ENCODE measurements around the gene PHETA1. TPM values are rescaled to one million over a fixed set of nuclear protein-coding genes. Genes with fewer than 3 reads are reported as not detected.

PHETA1 gene
- polyA plus RNA-seq, 1 donor from 2014 or later = 25.4 TPM

GRCh38 chr12:111347891-111348644 lies 20.8 kb downstream of the PHETA1 start:
- Histone ChIP-seq H2AFZ (ENCODE audit: low read depth, low read length) (no peak overlapping the region), H3K27ac (ENCODE audit: low read length) (no peak overlapping the region), H3K36me3 (ENCODE audit: insufficient read depth, low read length) (no peaks in the 10 kb centered on the region), H3K9me3 (ENCODE audit: low read length) (peaks cover 4% of the 10 kb centered on the region), H3F3A (ENCODE audit: insufficient read depth, low read length, poor library complexity, severe bottlenecking) (no peaks in the 10 kb centered on the region), H3K4me3 (ENCODE audit: low read length) (no peak overlapping the region), H3K4me2 (ENCODE audit: low read length) (no peak overlapping the region), H3K79me2 (replicated peaks; ENCODE audit: insufficient read depth, low read length) (no peaks in the 10 kb centered on the region), H3K9me2 (ENCODE audit: insufficient read depth, low read length) (no peaks in the 10 kb centered on the region), H4K20me1 (ENCODE audit: insufficient read depth) (no peaks in the 10 kb centered on the region), H3K9ac (ENCODE audit: low read length) (no peak overlapping the region), H3K27me3 (ENCODE audit: insufficient read depth, low read depth, low read length) (no peaks in the 10 kb centered on the region)
- no peak for TF ChIP-seq CTCF (IDR thresholded peaks at IDR 0.05; ENCODE audit: poor library complexity, severe bottlenecking)
- no peak for TF ChIP-seq POLR2AphosphoS5 (IDR thresholded peaks at IDR 0.05)

- TF ChIP-seq TAF1 (IDR thresholded peaks at IDR 0.05; ENCODE audit: low read depth) (no peak), EP300 (conservative IDR thresholded peaks at IDR 0.05; ENCODE audit: poor library complexity, severe bottlenecking) (no peak), MXI1 (conservative IDR thresholded peaks at IDR 0.05; ENCODE audit: poor library complexity, severe bottlenecking) (no peak), REST (IDR thresholded peaks at IDR 0.05; ENCODE audit: borderline replicate concordance) (no peak), EZH2 (IDR thresholded peaks at IDR 0.05; ENCODE audit: borderline replicate concordance, insufficient read depth, low read length, poor library complexity, severe bottlenecking) (no peak), RAD21 (conservative IDR thresholded peaks at IDR 0.05) (no peak), CTCF (IDR thresholded peaks at IDR 0.05; ENCODE audit: poor library complexity, severe bottlenecking) (no peak), POLR2AphosphoS5 (IDR thresholded peaks at IDR 0.05) (no peak), SMC3 (conservative IDR thresholded peaks at IDR 0.05; ENCODE audit: poor library complexity) (no peak)
- Histone ChIP-seq H2AFZ (ENCODE audit: low read depth, low read length) (no peak overlapping the region), H3K4me3 (ENCODE audit: low read length) (no peak overlapping the region), H3K9ac (ENCODE audit: low read length) (no peak overlapping the region), H3K36me3 (ENCODE audit: insufficient read depth, low read length) (no peaks in the 10 kb centered on the region), H3F3A (ENCODE audit: insufficient read depth, low read length, poor library complexity, severe bottlenecking) (no peaks in the 10 kb centered on the region), H3K9me2 (ENCODE audit: insufficient read depth, low read length) (no peaks in the 10 kb centered on the region), H4K20me1 (ENCODE audit: insufficient read depth) (no peaks in the 10 kb centered on the region), H3K79me2 (replicated peaks; ENCODE audit: insufficient read depth, low read length) (no peaks in the 10 kb centered on the region), H3K27ac (ENCODE audit: low read length) (no peak overlapping the region), H3K27me3 (ENCODE audit: insufficient read depth, low read depth, low read length) (no peaks in the 10 kb centered on the region), H3K9me3 (ENCODE audit: low read length) (peaks cover 4% of the 10 kb centered on the region), H3K4me2 (ENCODE audit: low read length) (no peak overlapping the region)
Measured at GRCh38 chr12:111344254-111344875, 24.5 kb downstream of the PHETA1 start.
